CD4-positive, alpha-beta T cell (primary cell): ENCODE data around the gene FAM210A. TPM values are rescaled to one million over a fixed set of nuclear protein-coding genes. Genes with fewer than 3 reads are reported as not detected.

Experiments used
- ATAC-seq: fragments of 200-7000 bp; cut with Tn5 transposase; one replicate; pipeline ENCODE4 v1.10.0; 2022; ENCODE audit warnings: mild to moderate bottlenecking; ENCODE audit not compliant: poor library complexity
- CTCF ChIA-PET: fragments of 350-600 bp; sonication (Branson Sonifier 250); formaldehyde crosslinking; loops from one replicate; lab custom pipeline; 2021; ENCODE audit warnings: antibody characterized with exemption, inconsistent platforms; lab: Charles Lee
- POLR2A ChIA-PET: fragments of 350-600 bp; sonication (Branson Sonifier 250); formaldehyde crosslinking; loops from one replicate; lab custom pipeline; 2021; ENCODE audit warnings: antibody characterized with exemption, inconsistent platforms; lab: Charles Lee
- DNase-seq, 14 experiments: peaks; one replicate each; pipeline ENCODE4 v3.0.0-alpha.2; 2013 to 2020; ENCODE audit warnings: mixed read lengths in 2 of 14
- H3K27ac ChIP-seq, 2 donors: one replicate each; pipeline versions ENCODE4 v1.5.1 to v1.7.0; 2013; ENCODE audit warnings: low read length in 2 of 2, low read depth in 1 of 2, mild to moderate bottlenecking in 1 of 2
- H3K27me3 ChIP-seq, 2 experiments: 1 replicate in 1 of 2; 2 replicates in 1 of 2; pipeline versions ENCODE4 v1.6.1 to v1.7.0; 2013; ENCODE audit warnings: low read length in 2 of 2, control low read depth in 1 of 2, mild to moderate bottlenecking in 1 of 2, moderate library complexity in 1 of 2; ENCODE audit not compliant: insufficient read depth in 2 of 2, control insufficient read depth in 1 of 2
- H3K36me3 ChIP-seq: one replicate; pipeline ENCODE4 v1.6.1; 2013; ENCODE audit warnings: low read length, control low read depth; ENCODE audit not compliant: insufficient read depth
- H3K4me1 ChIP-seq: one replicate; pipeline ENCODE4 v1.6.1; 2013; ENCODE audit warnings: low read length, control low read depth; ENCODE audit not compliant: insufficient read depth
- H3K4me3 ChIP-seq: one replicate; pipeline ENCODE4 v1.5.1; 2013; ENCODE audit warnings: mild to moderate bottlenecking, low read length, moderate library complexity
- H3K9me3 ChIP-seq, 2 experiments: 1 replicate in 1 of 2; 2 replicates in 1 of 2; pipeline versions ENCODE4 v1.6.1 to v1.7.0; 2013; ENCODE audit warnings: low read length in 2 of 2, mild to moderate bottlenecking in 2 of 2, control low read depth in 1 of 2, moderate library complexity in 1 of 2; ENCODE audit not compliant: control insufficient read depth in 1 of 2, insufficient read depth in 1 of 2
- H3K27ac Mint-ChIP-seq: one replicate; pipeline ENCODE4 v1.8.0; 2020; ENCODE audit warnings: mixed read lengths
- H3K27me3 Mint-ChIP-seq: one replicate; pipeline ENCODE4 v1.8.0; 2021; ENCODE audit warnings: mixed read lengths
- H3K36me3 Mint-ChIP-seq: one replicate; pipeline ENCODE4 v1.8.0; 2021; ENCODE audit warnings: low read depth, mixed read lengths
- H3K4me1 Mint-ChIP-seq: one replicate; pipeline ENCODE4 v1.8.0; 2021; ENCODE audit warnings: low read depth, mixed read lengths
- H3K4me3 Mint-ChIP-seq: one replicate; pipeline ENCODE4 v1.8.0; 2020; ENCODE audit warnings: mild to moderate bottlenecking, mixed read lengths
- H3K9me3 Mint-ChIP-seq: one replicate; pipeline ENCODE4 v1.8.0; 2020; ENCODE audit warnings: mixed read lengths
- intact Hi-C, 2 experiments: fragments of 100-400 bp; cut with DNase I in 1 of 2; cut with micrococcal nuclease in 1 of 2; formaldehyde crosslinking; loops; one replicate each; pipeline versions ENCODE4 v1.15.1 to v1.9.0; 2023 to 2025; cut with DNase I, micrococcal nuclease
- total RNA-seq, 174 experiments: library from RNA in 2 of 174; stranded (reverse) in 2 of 174; gene quantifications; one replicate each; pipeline ENCODE4 v1.2.3 and lab custom pipeline; 2021 to 2026
- TF ChIP-seq, protein P1 (sequence below): fragments of 200-600 bp; IDR thresholded peaks from one replicate; pipeline ENCODE4 v1.8.0; 2022; ENCODE audit warnings: antibody characterized with exemption, mild to moderate bottlenecking

Gene FAM210A
- total RNA-seq, 2 experiments from 2014 or later: 3.4 to 3.5 TPM

DNA sequence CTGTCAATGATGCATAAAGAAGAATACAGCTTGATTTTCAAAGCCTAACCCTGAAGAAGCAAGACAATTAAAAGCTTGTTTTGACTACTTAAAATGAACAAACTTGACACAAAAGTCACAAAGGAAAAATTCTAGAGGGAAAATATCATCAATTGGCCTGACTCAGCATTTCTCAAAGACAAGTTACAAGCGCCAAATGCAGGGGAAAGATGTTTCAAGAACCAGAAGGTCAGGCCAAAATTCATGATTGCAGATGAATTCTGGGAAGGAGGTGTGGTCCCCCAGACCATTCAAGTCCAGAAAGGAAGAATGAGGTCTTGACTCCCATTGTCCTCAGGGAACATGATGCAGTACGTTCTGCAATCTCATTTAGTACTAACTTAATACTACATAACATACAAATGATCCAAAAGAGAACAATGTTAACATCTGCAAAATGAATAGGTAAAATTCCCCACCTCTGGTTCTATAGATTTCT, 64.5 kb downstream of the FAM210A start:
- H3K27ac Mint-ChIP-seq: no peak overlapping the region
- peaks cover 13% of the 10 kb centered on the region for H3K36me3 Mint-ChIP-seq

DNA sequence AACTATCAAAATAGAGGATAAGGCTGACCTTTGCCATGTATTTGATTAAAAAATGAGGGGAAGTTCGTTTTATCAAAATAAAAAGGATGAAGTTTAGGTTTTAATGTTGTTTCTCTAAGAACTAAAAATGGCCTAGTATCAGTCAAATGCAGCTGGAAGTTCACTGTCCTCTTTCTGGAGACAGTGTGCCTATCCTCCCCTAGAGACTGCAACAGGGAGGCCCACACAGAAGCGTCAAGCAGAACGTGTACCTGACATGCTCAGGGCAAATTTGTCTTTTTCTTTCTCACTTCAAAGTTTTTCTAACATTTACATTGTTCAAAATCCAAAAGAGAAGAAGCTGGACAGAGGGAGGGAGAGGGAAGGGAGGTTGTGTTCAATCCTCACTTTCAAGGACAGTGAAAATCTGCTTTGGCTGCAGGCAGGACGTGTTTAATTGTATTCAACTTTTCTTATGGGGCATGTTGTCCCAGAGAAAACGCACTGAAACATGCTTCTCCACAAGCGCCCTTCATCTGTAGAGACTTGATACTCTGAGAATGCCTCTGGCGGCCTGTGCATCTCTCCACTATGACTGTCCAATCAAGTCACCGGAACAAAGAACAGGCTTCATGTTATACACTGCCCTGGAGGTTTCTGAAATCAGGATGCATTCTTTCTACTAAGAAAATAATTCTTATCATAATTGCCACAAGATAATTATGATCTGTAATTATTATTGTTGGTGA, 65.1 kb downstream of the FAM210A start:
- no peak overlapping the region for H3K27ac Mint-ChIP-seq
- H3K9me3 Mint-ChIP-seq: no peaks in the 10 kb centered on the region
- POLR2A ChIA-PET: no interaction called here
- intact Hi-C loops: no loop called here
- H3K27me3 Mint-ChIP-seq: no peaks in the 10 kb centered on the region
- DNase-seq (no peak), ATAC-seq (no peak)
- peaks cover 8% of the 10 kb centered on the region for H3K36me3 Mint-ChIP-seq
- TF ChIP-seq, protein P1, sequence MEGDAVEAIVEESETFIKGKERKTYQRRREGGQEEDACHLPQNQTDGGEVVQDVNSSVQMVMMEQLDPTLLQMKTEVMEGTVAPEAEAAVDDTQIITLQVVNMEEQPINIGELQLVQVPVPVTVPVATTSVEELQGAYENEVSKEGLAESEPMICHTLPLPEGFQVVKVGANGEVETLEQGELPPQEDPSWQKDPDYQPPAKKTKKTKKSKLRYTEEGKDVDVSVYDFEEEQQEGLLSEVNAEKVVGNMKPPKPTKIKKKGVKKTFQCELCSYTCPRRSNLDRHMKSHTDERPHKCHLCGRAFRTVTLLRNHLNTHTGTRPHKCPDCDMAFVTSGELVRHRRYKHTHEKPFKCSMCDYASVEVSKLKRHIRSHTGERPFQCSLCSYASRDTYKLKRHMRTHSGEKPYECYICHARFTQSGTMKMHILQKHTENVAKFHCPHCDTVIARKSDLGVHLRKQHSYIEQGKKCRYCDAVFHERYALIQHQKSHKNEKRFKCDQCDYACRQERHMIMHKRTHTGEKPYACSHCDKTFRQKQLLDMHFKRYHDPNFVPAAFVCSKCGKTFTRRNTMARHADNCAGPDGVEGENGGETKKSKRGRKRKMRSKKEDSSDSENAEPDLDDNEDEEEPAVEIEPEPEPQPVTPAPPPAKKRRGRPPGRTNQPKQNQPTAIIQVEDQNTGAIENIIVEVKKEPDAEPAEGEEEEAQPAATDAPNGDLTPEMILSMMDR: no peak
- Histone ChIP-seq H3K36me3 (peaks cover under 1% of the 10 kb centered on the region), H3K27me3 (no peaks in the 10 kb centered on the region), H3K9me3 (no peaks in the 10 kb centered on the region), H3K4me3 (no peak overlapping the region), H3K4me1 (no peaks in the 10 kb centered on the region), H3K27ac (no peak overlapping the region)
- CTCF ChIA-PET: no interaction called here
- H3K4me3 Mint-ChIP-seq: no peak overlapping the region
- no peaks in the 10 kb centered on the region for H3K4me1 Mint-ChIP-seq

More for the DNA sequence above, 64.5 kb downstream of the FAM210A start:
- no peak for DNase-seq
- H3K9me3 Mint-ChIP-seq: no peaks in the 10 kb centered on the region
- no peaks in the 10 kb centered on the region for H3K27me3 Mint-ChIP-seq
- peaks cover 4% of the 10 kb centered on the region for H3K36me3 ChIP-seq
- ChIA-PET POLR2A (no interaction called here), CTCF (no interaction called here)
- H3K9me3 ChIP-seq: no peaks in the 10 kb centered on the region
- H3K4me3 ChIP-seq: no peak overlapping the region
- no peaks in the 10 kb centered on the region for H3K4me1 ChIP-seq
- no peaks in the 10 kb centered on the region for H3K4me1 Mint-ChIP-seq
- H3K27me3 ChIP-seq: no peaks in the 10 kb centered on the region
- intact Hi-C loops: no loop called here
- ATAC-seq: no peak
- H3K4me3 Mint-ChIP-seq: no peak overlapping the region
- no peak overlapping the region for H3K27ac ChIP-seq
- TF ChIP-seq, protein P1: no peak

DNA sequence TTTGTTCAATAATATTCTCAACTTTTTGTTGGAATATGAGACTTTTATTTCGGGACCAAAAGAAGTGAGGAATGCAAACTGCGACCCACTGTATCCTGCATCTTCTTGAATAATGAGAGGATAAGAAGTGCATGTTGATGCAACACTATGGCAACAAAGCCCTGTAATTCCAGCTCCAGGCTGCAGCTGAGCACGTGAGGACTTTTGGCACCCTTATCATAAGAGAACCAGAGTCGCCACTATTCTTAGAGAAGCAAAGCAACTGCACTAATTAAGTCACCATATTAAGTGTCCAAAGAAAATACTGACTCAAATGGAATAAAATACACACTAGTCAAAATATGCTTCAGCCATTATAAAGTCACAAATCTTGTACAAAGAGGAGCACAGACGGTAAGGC, 65.8 kb downstream of the FAM210A start:
- DNase-seq (no peak), ATAC-seq (no peak)
- Histone ChIP-seq H3K27ac (no peak overlapping the region), H3K4me3 (no peak overlapping the region), H3K36me3 (no peaks in the 10 kb centered on the region), H3K27me3 (no peaks in the 10 kb centered on the region), H3K9me3 (no peaks in the 10 kb centered on the region), H3K4me1 (no peaks in the 10 kb centered on the region)
- H3K9me3 Mint-ChIP-seq: no peaks in the 10 kb centered on the region
- TF ChIP-seq, protein P1: no peak
- CTCF ChIA-PET: no interaction called here
- H3K27ac Mint-ChIP-seq: no peak overlapping the region
- H3K4me1 Mint-ChIP-seq: no peaks in the 10 kb centered on the region
- intact Hi-C loops: no loop called here
- no peaks in the 10 kb centered on the region for H3K27me3 Mint-ChIP-seq
- POLR2A ChIA-PET: no interaction called here
- no peak overlapping the region for H3K4me3 Mint-ChIP-seq
- H3K36me3 Mint-ChIP-seq: peaks cover 5% of the 10 kb centered on the region
